Measurements from ENCODE around the gene DNAI4. TPM values are rescaled to one million over a fixed set of nuclear protein-coding genes. Genes with fewer than 3 reads are reported as not detected.
A peak's percentile ranks its signal among the peaks of the same experiment; 100 is the strongest.
"Not testable (repeated sequence)": the region's sequence is repeated elsewhere in the genome, so short reads cannot be mapped to it uniquely, and the experiment has no call there.

The DNAI4 gene
- total and polyA plus RNA-seq, 9 of the 15 experiments (the other 6 are each of a cell fraction or from before 2014, with no cell fraction given): 0.57 to 4.8 (median 2.6) TPM; not detected in 1

- WGBS (ENCODE audit: insufficient coverage, low coverage, missing lambda C conversion rate): 80% methylated on average over 4 of the region's 7 CpGs
- in situ Hi-C loops (cut with MboI); H3K9me1 ChIP-seq (ENCODE audit: control insufficient read depth, insufficient read depth, low read length); H3K4me1 ChIP-seq (replicated peaks in 1 of 2; ENCODE audit: control insufficient read depth in 2 of 2, insufficient read depth in 2 of 2, low read length in 2 of 2); CTCF ChIA-PET (ENCODE audit: low intra/inter-chr PET ratio); H3K27me3 ChIP-seq (ENCODE audit: control insufficient read depth in 2 of 2, insufficient read depth in 2 of 2, low read length in 2 of 2); ATAC-seq; H3K79me2 ChIP-seq (ENCODE audit: control insufficient read depth, insufficient read depth, low read length); FAIRE-seq; H3K9me3 ChIP-seq (replicated peaks; ENCODE audit: control insufficient read depth, insufficient read depth, low read depth, low read length); H2AFZ ChIP-seq (ENCODE audit: low read depth, low read length); H4K20me1 ChIP-seq (replicated peaks; ENCODE audit: control insufficient read depth, insufficient read depth, low read length); BruUV-seq (replicated peaks); H3K27ac ChIP-seq (ENCODE audit: extremely low read depth, low read depth, low read length); H3K4me3 ChIP-seq; H3K4me2 ChIP-seq (ENCODE audit: insufficient read depth, low read length); H3K9ac ChIP-seq (ENCODE audit: insufficient read depth in 1 of 2, low read depth in 2 of 2, low read length in 2 of 2); intact Hi-C loops (cut with micrococcal nuclease); DNase-seq (ENCODE audit: extremely low read depth in 1 of 4, low spot score in 3 of 4): not testable (repeated sequence)
- TF ChIP-seq ZNF146 (CRISPR knock-in tag; IDR thresholded peaks at IDR 0.05; ENCODE audit: unreplicated experiment) (peak; percentile 79), RBM25 (IDR thresholded peaks at IDR 0.05; ENCODE audit: low read depth, low read length, severe bottlenecking) (peak; percentile 22)
- H3K36me3 ChIP-seq (ENCODE audit: control insufficient read depth, insufficient read depth, low read length): peaks cover 90% of the 10 kb centered on the region
- POLR2A ChIA-PET: interaction anchor here (0.5 kb wide), 1 partner anchor 41 kb away, joined by 4 read pairs; the partner anchor contains the start of gene MIER1
These were observed 41.7 kb upstream of the DNAI4 start for GRCh38 chr1:66966188-66966873.

- H3K27ac ChIP-seq (ENCODE audit: extremely low read depth, low read depth, low read length): no peak overlapping the region
- no peaks in the 10 kb centered on the region for H3K9me1 ChIP-seq (ENCODE audit: control insufficient read depth, insufficient read depth, low read length)
- peaks cover 90% of the 10 kb centered on the region for H3K36me3 ChIP-seq (ENCODE audit: control insufficient read depth, insufficient read depth, low read length)
- no peak overlapping the region for H3K4me3 ChIP-seq
- POLR2A ChIA-PET: no interaction called here
- no peak overlapping the region for H2AFZ ChIP-seq (ENCODE audit: low read depth, low read length)
- CTCF ChIA-PET (ENCODE audit: low intra/inter-chr PET ratio): no interaction called here
- H3K9ac ChIP-seq (ENCODE audit: insufficient read depth in 1 of 2, low read depth in 2 of 2, low read length in 2 of 2): no peak overlapping the region
- H3K79me2 ChIP-seq (ENCODE audit: control insufficient read depth, insufficient read depth, low read length): peaks cover 18% of the 10 kb centered on the region; the same call in 2 of the 3 replicates
- peaks cover 6 to 7% of the 10 kb centered on the region in 2 experiments; a peak in 2 of 5 replicates for H3K4me1 ChIP-seq (replicated peaks in 1 of 2; ENCODE audit: control insufficient read depth in 2 of 2, insufficient read depth in 2 of 2, low read length in 2 of 2)
- intact Hi-C loops (cut with micrococcal nuclease): no loop called here
- BruUV-seq (replicated peaks): no TSS peak
- no peak overlapping the region for H3K4me2 ChIP-seq (ENCODE audit: insufficient read depth, low read length)
- FAIRE-seq (no peak), ATAC-seq (no peak), DNase-seq (ENCODE audit: extremely low read depth in 1 of 4, low spot score in 3 of 4) (no peak)
- H3K9me3 ChIP-seq (replicated peaks; ENCODE audit: control insufficient read depth, insufficient read depth, low read depth, low read length): no peaks in the 10 kb centered on the region
- TF ChIP-seq DACH1 (IDR thresholded peaks at IDR 0.05; ENCODE audit: partially characterized antibody): no peak
- H4K20me1 ChIP-seq (replicated peaks; ENCODE audit: control insufficient read depth, insufficient read depth, low read length): peaks cover under 1% of the 10 kb centered on the region; the same call in 1 of the 2 replicates
- no peaks in the 10 kb centered on the region for H3K27me3 ChIP-seq (ENCODE audit: control insufficient read depth in 2 of 2, insufficient read depth in 2 of 2, low read length in 2 of 2)
- in situ Hi-C loops (cut with MboI): no loop called here
- 83% methylated on average over 3 of the region's 3 CpGs for WGBS (ENCODE audit: insufficient coverage, low coverage, missing lambda C conversion rate)
These were observed 33.3 kb upstream of the DNAI4 start for GRCh38 chr1:66957938-66958337.
